HK-2 (cell line): Measurements from ENCODE around the gene CD2AP.
"Not testable (repeated sequence)": the region's sequence is repeated elsewhere in the genome, so short reads cannot be mapped to it uniquely, and the experiment has no call there.

Experiments
- DNase-seq: peaks from one replicate; pipeline ENCODE4 v3.0.0-alpha.2; 2018; ENCODE audit not compliant: unreplicated experiment

The CD2AP gene

DNA sequence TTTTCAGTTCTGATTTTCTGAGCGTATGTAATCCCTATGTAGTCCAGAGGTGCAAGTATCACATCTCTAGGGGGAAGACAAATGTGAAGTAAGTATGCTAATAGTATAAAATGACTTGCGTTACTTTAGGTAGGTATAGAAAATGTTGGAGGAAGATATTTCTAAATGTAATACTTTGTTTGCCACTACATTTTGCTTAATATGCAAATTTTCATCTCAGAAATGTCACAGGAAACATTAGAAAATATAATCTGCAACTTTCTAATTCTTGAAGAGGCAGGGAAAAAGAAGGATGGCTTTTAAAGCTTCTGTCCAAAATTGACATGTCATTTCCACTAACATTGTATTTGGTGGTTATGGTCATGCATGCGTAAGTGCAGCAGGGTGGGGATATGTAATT, 85.6 kb downstream of the CD2AP start:
- no peak for DNase-seq

DNA sequence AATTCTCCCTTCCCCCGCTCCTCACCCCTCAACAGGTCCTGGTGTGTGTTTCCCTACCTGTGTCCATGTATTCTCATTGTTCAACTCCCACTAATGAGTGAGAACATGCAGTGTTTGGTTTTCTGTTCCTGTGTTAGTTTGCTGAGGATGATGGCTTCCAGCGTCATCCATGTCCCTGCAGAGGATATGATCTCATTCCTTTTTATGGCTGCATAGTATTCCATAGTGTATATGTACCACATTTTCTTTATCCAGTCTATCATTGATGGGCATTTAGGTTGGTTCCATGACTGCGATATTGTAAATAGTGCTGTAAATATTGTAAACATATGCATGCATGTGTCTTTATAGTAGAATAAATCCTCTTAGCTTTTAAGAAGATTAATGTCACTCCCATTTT, 89.0 kb downstream of the CD2AP start:
- not testable (repeated sequence) for DNase-seq

DNA sequence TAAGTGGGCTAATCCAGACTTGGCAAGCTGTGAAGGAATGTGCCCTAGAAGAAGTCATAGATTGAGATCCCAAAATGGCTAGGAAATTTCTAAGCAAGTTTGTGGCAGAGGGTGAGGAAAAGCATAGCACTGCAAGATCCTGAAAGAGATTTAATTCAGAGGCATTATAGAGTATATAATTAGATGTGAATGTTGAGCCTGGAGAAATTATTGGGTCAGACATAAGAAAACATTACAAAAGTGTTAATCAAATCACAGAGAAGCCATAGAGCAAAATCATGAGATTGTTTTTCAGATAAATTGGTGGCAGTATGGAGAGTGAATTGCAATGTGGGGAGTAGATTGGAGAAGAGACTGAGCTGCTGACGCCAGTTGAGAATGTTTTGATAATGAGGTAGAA, 90.0 kb downstream of the CD2AP start:
- DNase-seq = no peak

DNA sequence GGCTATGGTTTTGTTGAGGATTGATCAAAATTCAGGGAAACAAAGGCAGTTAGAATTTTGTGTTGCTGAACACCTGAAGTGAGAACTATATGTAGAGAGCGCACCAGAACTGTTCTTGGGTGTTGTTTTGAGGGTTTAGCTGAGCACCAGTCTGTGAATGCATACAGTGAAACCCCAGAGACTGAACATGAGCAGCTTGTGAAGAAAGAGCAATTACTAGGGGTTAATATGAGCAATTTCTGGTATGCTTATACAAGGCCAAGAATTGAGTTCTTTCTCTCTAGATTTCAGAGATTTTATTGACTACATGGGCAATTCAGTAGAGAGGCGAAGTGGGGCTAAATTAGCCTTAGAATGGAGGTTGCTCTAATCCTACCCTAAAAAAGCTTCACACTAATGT, 93.9 kb downstream of the CD2AP start:
- no peak for DNase-seq

DNA sequence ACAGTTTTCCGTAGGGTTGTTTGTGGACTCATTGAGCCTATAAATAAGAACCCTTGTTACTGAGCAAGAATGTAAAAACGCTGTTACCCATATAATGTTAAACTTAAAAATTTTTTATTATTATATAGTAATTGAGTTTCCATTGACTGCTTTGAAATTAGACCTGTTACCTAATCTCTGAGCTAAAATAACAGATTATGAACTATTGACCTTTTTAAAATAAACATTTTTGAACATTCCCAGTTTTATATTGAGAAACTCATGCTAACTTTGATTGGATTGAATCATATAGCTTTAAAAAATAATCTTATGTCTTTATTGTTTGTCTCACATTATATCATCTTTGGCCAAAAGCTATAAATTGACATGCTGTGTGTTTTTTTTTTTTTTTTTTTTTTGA, 95.5 kb downstream of the CD2AP start:
- DNase-seq = no peak

DNA sequence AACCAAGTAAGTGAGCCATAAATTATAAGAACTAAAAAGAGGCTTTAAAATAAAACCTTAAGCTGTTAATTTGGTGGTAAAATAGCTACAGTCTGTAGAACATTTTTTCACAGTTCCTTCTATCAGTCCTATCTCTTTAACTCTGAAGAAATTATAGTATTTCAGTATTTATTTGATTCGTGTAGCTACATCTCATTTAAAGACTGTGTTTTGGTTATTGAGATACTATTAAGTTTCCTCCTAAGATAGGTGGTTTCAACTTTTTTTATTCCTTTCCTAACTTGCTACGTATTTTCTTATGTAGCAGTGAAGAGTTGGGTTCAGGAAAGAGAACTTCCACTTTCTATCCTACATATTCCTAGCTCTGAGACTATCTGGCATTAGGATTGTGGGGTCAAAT, 97.2 kb downstream of the CD2AP start:
- DNase-seq = no peak

DNA sequence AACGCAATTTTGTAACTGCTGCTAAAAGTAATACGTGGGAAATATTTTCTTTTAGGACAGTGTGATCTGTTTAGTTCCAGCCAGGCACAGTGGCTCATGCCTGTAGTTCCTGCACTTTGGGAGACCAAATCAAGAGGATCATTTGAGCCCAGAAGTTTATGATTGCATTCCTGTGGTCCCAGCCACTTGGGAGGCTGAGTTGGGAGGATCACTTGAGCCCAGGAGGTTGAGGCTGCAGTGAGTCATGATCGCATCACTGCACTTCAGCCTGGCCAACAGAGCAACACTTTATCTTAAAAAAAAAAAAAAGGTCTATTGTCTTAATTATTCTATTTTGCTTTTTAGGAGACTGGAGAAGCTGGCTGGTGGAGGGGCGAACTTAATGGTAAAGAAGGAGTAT, 101.5 kb downstream of the CD2AP start:
- peak; percentile 18 for DNase-seq

DNA sequence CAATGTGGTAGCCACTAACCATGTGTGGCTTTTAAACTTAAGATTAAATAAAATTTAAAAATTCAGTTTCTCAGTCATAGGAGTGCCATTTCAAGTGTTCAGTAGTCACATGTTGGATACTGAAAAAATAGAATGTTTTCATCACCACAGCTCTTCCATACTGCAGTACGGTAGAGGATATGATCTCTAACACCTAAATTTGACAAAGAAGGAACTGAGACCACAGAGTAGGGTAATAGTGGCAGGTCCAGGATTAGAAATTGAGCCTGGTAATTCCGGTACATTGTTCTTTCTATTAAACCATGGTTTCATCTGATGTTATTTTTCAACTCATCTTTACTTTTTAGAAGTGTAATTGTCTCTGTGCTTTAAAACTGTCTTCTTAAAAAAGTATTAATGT, 104.0 kb downstream of the CD2AP start:
- no peak for DNase-seq

DNA sequence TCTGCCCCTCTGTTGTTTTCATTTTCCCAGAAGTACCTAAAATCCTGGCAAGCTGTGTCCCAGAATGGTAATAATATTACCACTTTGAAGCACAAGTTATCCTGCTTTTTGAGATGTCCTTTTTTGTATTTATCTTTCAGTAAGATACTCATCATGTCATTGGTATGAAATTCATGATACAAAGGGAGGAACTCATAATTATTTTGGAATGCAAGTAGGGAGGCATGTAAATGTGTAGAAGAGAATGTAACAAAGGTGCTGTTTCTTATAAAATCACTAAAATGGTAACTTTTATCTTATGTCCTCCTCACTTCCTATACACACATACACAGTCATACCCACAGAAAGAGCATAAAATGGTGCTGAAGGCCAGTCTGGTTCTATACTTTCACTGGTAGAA, 109.9 kb downstream of the CD2AP start:
- no peak for DNase-seq

DNA sequence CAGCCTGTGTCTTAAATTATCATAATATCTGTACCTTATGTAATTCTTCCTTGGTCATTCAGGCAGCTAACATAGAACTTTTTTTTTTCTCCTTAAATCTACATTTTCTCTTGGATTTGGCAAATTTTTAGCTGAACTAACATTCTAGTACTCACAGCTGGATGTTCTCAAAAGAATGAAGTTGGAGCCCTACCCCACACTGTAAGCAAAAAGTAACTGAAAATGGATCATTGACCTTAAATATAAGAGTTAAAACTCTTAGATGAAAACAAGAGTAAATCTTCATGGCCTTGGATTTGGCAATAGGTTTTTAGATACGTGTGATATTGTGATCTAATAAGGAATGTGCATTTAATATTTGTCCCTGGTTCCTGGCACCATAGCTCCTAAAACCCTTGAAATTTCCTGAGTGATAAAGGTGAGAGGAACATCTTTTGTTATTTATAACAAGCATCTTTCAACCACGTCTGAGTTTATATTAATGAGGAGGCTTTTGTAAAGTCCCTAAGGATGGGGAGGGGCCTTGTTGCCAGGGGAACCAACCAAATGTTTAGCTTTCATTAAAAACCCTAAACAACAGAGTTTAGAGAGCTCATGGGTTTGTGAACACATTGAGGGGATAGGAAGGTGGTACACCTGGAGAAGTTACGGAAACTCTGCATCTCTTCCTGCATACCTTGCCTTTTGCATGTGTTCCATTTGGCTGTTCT, 114.7 kb downstream of the CD2AP start:
- DNase-seq = no peak

DNA sequence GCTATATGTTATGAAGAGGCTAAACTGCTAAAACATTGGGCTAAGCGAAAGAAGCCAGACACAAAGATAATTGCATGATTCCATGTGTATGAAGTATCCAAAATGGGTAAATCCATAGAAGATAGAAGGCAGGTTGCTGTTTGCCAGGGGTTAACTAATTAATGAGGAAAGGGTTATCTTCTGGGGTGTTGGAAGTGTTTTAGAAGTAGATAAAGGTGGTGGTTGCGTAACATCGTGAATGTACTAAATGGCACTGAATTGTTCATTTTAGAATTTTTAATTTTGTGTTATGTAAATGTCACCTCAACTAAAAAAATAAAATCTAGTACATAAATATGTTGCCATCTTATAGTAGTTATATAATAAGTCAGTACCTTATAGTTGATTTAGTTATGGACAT, 116.4 kb downstream of the CD2AP start:
- no peak for DNase-seq

DNA sequence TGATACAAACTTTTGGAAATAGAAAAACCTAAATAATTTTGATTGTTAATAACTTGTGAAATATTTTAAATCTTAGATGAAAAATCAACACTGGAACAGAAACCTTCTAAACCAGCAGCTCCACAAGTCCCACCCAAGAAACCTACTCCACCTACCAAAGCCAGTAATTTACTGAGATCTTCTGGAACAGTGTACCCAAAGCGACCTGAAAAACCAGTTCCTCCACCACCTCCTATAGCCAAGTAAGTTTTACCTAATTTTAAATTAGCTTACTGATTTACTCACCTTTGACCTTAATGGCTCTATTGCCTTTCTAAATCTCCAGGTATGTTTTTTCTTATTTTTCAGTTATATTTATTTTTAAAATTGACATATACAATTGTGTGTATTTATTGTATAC, 118.2 kb downstream of the CD2AP start:
- no peak for DNase-seq

DNA sequence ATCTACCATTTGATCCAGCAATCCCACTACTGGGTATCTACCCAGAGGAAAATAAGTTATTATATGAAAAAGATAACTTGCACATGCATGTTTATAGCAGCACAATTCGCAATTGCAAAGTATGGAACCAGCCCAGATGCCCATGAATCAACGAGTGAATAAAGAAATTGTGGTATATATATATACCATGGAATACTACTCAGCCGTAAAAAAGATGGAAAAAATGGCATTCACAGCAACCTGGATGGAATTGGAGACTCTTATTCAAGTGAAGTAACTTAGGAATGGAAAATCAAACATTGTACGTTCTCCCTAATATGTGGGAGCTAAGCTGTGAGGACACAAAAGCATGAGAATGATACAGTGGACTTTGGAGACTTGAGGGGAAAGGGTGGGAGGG, 120.8 kb downstream of the CD2AP start:
- DNase-seq = no peak

DNA sequence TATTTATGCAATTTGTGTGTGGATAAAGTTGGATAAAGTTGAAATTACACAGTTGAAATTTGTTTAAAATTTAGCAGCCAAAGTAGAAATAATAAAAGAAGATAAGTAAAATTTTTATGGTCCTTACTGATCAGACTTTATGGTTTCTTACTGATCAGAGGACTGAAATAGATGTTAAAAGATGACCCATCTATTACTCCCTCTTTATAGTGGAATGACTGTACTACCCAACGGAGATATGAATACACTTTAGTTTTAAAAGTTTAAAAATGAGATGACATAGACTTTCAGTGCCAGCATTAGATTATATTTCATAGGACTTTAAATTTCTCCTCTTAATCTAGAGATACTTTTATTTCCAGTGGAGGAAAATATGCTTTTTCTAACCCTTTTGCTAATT, 121.9 kb downstream of the CD2AP start:
- DNase-seq = no peak

DNA sequence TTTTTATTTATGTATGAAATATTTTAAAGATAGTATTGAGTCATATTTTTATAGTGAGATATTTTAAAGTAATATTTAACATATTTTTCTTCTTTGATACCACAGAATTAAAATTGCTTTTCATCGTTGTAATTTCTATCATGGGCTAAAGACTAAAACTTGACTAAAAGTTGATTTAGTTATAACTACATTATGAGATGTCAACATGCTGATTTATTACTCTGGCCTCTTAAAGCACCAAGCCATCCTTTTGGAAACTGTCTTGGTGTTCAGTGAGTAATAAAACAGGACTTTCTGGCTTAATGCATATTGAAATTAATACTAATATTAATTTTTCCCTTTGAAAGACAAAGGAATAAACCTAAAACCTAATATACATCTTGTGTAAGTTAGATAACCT, 125.6 kb downstream of the CD2AP start:
- DNase-seq = no peak

DNA sequence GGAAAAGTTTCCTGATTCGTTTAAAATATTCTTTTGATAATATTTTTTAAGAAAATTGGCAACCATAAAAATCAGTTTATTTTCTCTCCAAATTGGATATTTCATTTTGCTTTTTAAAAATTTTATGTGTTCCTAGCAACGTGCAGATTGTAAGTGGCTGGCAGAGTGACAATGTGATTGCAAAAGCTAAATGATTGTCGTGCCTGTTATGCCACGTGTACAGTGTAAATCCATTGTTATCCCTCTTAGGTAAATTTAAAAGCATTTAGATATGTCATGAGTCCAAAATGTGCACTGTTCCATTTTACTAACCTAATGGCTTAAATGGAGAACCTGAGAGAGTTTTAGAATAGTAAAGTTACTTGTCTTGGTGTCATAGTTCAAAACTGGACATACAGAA, 126.4 kb downstream of the CD2AP start:
- no peak for DNase-seq

DNA sequence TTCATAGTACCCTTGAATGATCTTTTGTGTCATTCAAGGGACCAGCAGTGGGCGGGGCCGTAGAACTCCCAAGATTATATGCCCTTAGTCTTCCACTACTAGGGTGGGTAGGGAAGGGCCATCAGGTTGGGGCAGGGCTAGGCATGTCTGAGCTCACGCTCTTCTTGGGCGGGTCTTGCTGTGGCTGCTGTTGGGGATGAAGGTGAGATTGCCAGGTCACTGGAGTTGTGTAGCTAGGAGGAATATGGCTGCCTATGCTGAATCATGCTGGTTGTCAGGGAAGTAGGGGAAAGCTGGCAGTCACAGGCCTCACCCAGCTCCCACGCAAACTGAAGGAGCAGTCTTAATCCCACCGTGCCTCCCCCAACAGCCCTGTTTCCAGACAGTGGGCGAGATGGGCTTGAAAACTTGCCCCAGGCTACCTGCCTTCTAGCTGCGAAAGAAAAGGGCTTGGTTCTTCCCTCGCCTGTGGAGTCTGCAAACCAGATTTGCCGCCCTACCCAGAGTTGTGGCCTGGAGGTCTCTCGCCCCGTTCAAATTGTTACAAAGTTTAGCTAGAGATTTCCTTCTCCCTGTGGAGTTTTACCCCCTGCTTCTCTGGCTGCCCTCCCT, 144.4 kb downstream of the CD2AP start:
- no peak for DNase-seq

DNA sequence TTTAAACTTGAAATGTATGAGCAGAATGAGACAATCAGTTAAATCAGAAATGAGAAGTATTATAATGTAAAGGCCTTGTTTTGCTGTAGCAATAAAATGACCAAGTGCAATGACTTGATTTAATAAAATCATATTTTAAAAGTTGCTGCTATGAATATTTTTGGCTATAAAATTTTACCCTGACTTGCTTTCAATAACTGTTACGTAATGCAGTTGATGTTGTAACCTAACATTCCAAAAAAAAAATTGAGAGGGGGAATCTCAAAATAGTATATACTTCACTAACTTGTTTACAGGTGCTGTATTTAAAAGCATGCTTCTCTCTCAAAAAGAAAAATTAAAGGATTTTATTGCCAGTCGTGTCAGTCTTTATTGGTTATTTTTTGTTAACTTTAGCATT, 149.2 kb downstream of the CD2AP start:
- DNase-seq = no peak

DNA sequence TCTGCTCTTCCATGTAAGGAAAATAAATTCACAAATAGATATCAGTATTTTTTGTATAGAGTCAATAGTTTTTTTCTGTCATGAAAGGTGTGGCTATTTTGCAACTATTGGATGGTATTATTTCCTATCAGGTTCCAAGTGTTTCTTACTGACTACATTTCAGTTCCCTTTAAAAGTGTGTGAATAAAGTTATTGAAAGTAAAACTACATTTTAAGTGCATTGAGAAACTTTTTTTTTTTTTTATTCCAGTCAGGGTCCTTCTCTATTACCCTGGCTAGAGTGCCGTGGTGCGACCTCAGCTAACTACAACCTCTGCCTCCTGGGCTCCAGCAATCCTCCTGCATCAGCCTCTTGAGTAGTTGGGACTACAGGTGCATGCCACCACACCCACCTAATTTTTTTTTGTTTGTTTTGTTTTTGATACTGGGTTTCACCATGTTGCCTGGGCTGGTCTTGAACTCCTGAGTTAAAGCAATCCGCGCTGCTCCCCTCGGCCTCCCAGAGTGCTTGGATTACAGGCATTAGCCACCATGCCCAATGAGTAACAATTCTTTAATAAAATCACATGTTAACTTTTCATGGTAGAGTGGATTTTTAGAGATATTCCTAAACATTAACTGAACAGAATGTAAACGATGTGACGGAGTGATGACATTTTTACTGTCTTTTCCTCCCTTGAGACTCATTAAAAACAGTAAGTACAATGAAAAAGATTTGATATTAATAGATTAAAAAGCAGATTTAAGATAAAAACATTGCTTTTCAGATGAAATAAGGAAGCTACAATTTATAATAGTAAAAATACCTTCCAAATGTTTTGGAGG, 151.1 kb downstream of the CD2AP start:
- no peak for DNase-seq

DNA sequence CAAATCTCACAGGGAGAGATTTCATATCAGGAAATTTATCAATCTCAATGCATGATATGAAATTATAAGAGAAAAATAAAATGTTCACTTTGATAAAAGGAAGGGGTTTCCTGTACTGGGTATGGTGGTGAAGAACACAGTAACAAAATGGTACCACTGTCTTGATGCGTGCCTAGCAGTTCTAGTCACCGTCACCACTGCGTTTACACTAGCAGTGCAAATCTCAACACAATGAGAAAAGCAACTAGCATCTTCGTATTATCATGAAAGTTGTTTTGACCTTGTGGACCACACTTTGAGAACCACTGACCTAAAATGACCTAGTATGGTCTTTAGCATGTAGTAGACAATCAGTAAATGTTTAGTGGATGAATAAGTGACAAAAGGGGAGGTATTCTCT, 152.4 kb downstream of the CD2AP start:
- DNase-seq = no peak

DNA sequence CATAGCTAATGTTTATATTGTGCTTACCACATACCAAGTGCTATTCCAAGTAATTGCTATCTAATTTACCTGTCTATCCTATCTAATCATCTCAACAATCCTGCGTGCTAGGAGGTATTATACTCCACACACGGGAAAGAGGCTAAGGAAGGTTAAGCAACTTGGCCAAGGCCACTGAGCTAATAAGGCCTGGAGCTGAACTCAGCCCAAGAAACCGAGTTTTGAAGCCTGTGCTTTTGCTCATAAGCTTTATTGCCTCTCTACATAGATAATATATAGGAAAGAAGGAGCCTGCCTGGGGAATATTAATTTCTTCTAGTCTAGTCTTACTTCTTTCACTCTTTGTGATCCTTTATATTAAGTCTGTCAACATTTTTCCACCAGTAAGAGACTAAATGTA, 153.0 kb downstream of the CD2AP start:
- DNase-seq = no peak

DNA sequence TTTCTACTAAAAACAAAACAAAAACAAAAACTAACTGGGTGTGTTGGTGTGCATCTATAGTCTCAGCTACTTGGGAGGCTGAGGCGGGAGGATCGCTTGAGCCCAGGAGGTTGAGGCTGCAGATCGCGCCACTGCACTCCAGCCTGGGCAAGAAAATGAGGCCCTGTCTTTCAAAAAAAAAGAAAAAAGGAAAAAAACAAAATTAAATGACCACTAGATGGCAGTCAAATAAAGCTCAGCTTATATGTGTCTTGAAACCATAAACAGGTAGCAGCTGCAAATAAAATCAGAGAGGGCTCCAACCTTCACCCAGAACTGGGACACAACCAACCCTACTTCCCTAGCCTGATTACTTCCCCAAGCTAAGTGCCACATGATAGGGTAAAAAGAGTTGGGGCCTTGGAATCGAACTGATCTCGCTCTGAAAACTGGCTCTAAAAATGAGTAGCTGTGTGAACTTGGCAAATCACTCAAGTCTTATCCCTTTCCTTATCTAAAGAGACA, 153.7 kb downstream of the CD2AP start:
- no peak for DNase-seq

DNA sequence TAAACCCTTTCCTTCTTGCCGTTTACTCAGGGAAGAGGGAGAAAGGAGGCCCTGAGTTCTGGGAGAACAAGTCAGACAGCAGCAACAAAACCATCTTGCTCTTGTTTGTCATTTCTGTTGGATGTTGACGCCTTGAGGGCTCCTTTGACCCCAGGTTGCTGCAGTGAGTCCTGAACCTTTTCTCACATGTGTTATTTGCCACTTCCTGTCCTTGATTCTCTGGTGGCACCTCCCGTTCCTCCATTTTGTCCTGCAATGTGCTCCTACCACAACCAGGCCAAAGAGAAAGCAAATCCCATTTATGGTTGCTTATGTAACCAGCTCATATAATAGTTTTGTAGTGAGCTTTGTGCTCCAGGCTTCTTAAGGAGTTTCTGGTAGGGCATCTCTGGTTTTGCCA, 154.2 kb downstream of the CD2AP start:
- no peak for DNase-seq
